Measurements from ENCODE around the gene DHX36. TPM values are rescaled to one million over a fixed set of nuclear protein-coding genes. Genes with fewer than 3 reads are reported as not detected.

The DHX36 gene
- total and polyA plus RNA-seq, 10 of the 15 experiments (the other 5 are each of a cell fraction or from before 2014, with no cell fraction given) = 16.2 to 70.5 (median 41.6) TPM

GRCh38 chr3:154338008-154338407 lies 13.7 kb upstream of the DHX36 start:
- POLR2A ChIA-PET = no interaction called here
- in situ Hi-C loops (cut with MboI) (no loop called here), intact Hi-C loops (cut with micrococcal nuclease; ENCODE audit: unreplicated experiment) (loop anchor here (5.0 to 10.0 kb wide), 2 partner anchors 417 to 984 kb away; no protein-coding TSS in a partner anchor)
- Histone ChIP-seq H3K27ac (ENCODE audit: control insufficient read depth, insufficient read depth) (no peak overlapping the region), H3K27me3 (replicated peaks in 1 of 2; ENCODE audit: control insufficient read depth in 2 of 2, insufficient read depth in 2 of 2, low read length in 1 of 2) (no peaks in the 10 kb centered on the region; a peak in 1 of 4 replicates), H3K4me2 (ENCODE audit: control insufficient read depth, insufficient read depth) (no peak overlapping the region), H3K9me3 (replicated peaks; ENCODE audit: control insufficient read depth, insufficient read depth, low read length) (no peaks in the 10 kb centered on the region), H4K20me1 (ENCODE audit: control insufficient read depth, insufficient read depth) (no peaks in the 10 kb centered on the region), H2AFZ (ENCODE audit: control insufficient read depth, low read depth, low read length) (no peak overlapping the region), H3K4me1 (ENCODE audit: control insufficient read depth, insufficient read depth, low read length) (no peaks in the 10 kb centered on the region), H3K9ac (ENCODE audit: control insufficient read depth, insufficient read depth, low read length) (no peak overlapping the region), H3K36me3 (ENCODE audit: control insufficient read depth in 2 of 2, insufficient read depth in 2 of 2, low read length in 1 of 2) (no peaks in the 10 kb centered on the region), H3K79me2 (ENCODE audit: control insufficient read depth, insufficient read depth, low read length) (no peaks in the 10 kb centered on the region), H3K4me3 (no peak overlapping the region)
- WGBS (ENCODE audit: insufficient coverage, insufficient replicate concordance, low lambda C conversion rate, missing lambda C conversion rate) = 40% methylated on average over 6 of the region's 6 CpGs
- CTCF ChIA-PET = no interaction called here
- SMC1A ChIA-PET (ENCODE audit: uncharacterized antibody, unreplicated experiment) = interaction anchor here (1.2 kb wide), 1 partner anchor 146 kb away, joined by 3 read pairs; no protein-coding TSS in a partner anchor
- ATAC-seq (no peak), DNase-seq (ENCODE audit: low read depth, low spot score) (no peak), FAIRE-seq (no peak)
- RAD21 ChIA-PET (ENCODE audit: unreplicated experiment) = no interaction called here
- no TSS peak for BruUV-seq (replicated peaks)
- TF ChIP-seq, protein P1, sequence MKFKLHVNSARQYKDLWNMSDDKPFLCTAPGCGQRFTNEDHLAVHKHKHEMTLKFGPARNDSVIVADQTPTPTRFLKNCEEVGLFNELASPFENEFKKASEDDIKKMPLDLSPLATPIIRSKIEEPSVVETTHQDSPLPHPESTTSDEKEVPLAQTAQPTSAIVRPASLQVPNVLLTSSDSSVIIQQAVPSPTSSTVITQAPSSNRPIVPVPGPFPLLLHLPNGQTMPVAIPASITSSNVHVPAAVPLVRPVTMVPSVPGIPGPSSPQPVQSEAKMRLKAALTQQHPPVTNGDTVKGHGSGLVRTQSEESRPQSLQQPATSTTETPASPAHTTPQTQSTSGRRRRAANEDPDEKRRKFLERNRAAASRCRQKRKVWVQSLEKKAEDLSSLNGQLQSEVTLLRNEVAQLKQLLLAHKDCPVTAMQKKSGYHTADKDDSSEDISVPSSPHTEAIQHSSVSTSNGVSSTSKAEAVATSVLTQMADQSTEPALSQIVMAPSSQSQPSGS (IDR thresholded peaks at IDR 0.05; ENCODE audit: low read length) = no peak
- TF ChIP-seq ZNF217 (IDR thresholded peaks at IDR 0.05) = no peak
- TF ChIP-seq YY1 (IDR thresholded peaks at IDR 0.05; ENCODE audit: low read depth, low read length) = no peak
- no peak for TF ChIP-seq EP300 (IDR thresholded peaks at IDR 0.05; ENCODE audit: borderline replicate concordance in 1 of 2, control insufficient read depth in 1 of 2, low read depth in 2 of 2, low read length in 2 of 2)
- TF ChIP-seq BACH1 (IDR thresholded peaks at IDR 0.05; ENCODE audit: borderline replicate concordance) = no peak
- TF ChIP-seq ETV6 (conservative IDR thresholded peaks at IDR 0.05 in 1 of 2, IDR thresholded peaks at IDR 0.05 in 1 of 2; ENCODE audit: borderline replicate concordance in 1 of 2, low read depth in 1 of 2) = no peak
- TF ChIP-seq MXI1 (IDR thresholded peaks at IDR 0.05; ENCODE audit: low read depth, low read length) = no peak
- TF ChIP-seq SRF (IDR thresholded peaks at IDR 0.05; ENCODE audit: low read depth in 2 of 2, low read length in 2 of 2) = no peak
- no peak for TF ChIP-seq RUNX3 (IDR thresholded peaks at IDR 0.05; ENCODE audit: low read length)
- TF ChIP-seq TARDBP (IDR thresholded peaks at IDR 0.05; ENCODE audit: borderline replicate concordance) = no peak
- no peak for TF ChIP-seq ZZZ3 (IDR thresholded peaks at IDR 0.05; ENCODE audit: control insufficient read depth, insufficient read length, low read depth)
- TF ChIP-seq, protein P2, sequence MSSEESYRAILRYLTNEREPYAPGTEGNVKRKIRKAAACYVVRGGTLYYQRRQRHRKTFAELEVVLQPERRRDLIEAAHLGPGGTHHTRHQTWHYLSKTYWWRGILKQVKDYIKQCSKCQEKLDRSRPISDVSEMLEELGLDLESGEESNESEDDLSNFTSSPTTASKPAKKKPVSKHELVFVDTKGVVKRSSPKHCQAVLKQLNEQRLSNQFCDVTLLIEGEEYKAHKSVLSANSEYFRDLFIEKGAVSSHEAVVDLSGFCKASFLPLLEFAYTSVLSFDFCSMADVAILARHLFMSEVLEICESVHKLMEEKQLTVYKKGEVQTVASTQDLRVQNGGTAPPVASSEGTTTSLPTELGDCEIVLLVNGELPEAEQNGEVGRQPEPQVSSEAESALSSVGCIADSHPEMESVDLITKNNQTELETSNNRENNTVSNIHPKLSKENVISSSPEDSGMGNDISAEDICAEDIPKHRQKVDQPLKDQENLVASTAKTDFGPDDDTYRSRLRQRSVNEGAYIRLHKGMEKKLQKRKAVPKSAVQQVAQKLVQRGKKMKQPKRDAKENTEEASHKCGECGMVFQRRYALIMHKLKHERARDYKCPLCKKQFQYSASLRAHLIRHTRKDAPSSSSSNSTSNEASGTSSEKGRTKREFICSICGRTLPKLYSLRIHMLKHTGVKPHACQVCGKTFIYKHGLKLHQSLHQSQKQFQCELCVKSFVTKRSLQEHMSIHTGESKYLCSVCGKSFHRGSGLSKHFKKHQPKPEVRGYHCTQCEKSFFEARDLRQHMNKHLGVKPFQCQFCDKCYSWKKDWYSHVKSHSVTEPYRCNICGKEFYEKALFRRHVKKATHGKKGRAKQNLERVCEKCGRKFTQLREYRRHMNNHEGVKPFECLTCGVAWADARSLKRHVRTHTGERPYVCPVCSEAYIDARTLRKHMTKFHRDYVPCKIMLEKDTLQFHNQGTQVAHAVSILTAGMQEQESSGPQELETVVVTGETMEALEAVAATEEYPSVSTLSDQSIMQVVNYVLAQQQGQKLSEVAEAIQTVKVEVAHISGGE (CRISPR knock-in tag; IDR thresholded peaks at IDR 0.05) = no peak
- TF ChIP-seq, protein P3, sequence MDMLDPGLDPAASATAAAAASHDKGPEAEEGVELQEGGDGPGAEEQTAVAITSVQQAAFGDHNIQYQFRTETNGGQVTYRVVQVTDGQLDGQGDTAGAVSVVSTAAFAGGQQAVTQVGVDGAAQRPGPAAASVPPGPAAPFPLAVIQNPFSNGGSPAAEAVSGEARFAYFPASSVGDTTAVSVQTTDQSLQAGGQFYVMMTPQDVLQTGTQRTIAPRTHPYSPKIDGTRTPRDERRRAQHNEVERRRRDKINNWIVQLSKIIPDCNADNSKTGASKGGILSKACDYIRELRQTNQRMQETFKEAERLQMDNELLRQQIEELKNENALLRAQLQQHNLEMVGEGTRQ (IDR thresholded peaks at IDR 0.05; ENCODE audit: borderline replicate concordance, low read depth, low read length) = no peak
- no peak for TF ChIP-seq MYC (IDR thresholded peaks at IDR 0.05; ENCODE audit: insufficient read depth, insufficient read length, insufficient replicate concordance, low read length, severe bottlenecking)
